ENCODE measurements around the gene ST3GAL4. TPM values are rescaled to one million over a fixed set of nuclear protein-coding genes. Genes with fewer than 3 reads are reported as not detected.
"Not testable (repeated sequence)": the region's sequence is repeated elsewhere in the genome, so short reads cannot be mapped to it uniquely, and the experiment has no call there.

ST3GAL4 gene
- total and polyA plus RNA-seq, 8 donors: 30.2 to 38.8 (median 34.6) TPM

DNA sequence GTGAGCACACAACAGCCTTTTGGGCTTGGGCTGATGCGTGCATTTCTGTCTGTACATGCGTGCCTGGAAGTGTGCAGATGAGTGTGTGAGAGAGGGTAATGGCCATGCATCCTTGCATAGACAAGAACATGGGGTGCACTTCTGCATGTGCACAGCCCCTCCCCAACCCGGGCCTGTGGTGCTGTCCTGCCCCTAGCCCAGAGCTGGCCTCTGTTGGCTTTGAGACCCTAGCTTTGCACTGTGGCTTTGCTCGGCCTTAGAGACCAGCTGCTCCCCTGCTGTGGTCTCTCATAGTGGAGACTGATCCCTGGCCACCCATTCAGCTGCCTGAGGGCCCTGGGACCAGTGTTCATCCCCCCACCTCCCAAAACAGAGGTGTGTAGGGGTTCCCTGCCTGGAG, 25.4 kb downstream of the ST3GAL4 start:
- Histone ChIP-seq H3K4me3 (no peak overlapping the region), H3K9me3 (no peaks in the 10 kb centered on the region), H3K4me1 (peaks cover 0 to 1% of the 10 kb centered on the region in 2 donors), H3K36me3 (no peaks in the 10 kb centered on the region), H3K27me3 (no peaks in the 10 kb centered on the region), H3K27ac (no peak overlapping the region)
- intact Hi-C loops (cut with DNase I): no loop called here
- DNase-seq (no peak), ATAC-seq (no peak)
- no peak for TF ChIP-seq CTCF (IDR thresholded peaks at IDR 0.05)

GRCh38 chr11:126381960-126382359, 26.5 kb downstream of the ST3GAL4 start:
- H3K4me3 ChIP-seq; H3K27ac ChIP-seq; intact Hi-C loops (cut with DNase I); H3K9me3 ChIP-seq; H3K27me3 ChIP-seq; DNase-seq; ATAC-seq; H3K36me3 ChIP-seq: not testable (repeated sequence)
- H3K4me1 ChIP-seq: peaks cover 0 to 12% of the 10 kb centered on the region in 2 donors

- H3K27ac ChIP-seq; H3K36me3 ChIP-seq; H3K9me3 ChIP-seq; H3K27me3 ChIP-seq; intact Hi-C loops (cut with DNase I); DNase-seq; H3K4me3 ChIP-seq: not testable (repeated sequence)
- peak; percentile 8 for ATAC-seq
- peaks cover 0 to 19% of the 10 kb centered on the region in 2 donors for H3K4me1 ChIP-seq
Measured at GRCh38 chr11:126382641-126383040, 27.2 kb downstream of the ST3GAL4 start.

GRCh38 chr11:126383339-126384335, 28.2 kb downstream of the ST3GAL4 start:
- H3K9me3 ChIP-seq: no peaks in the 10 kb centered on the region
- no peak for DNase-seq
- intact Hi-C loops (cut with DNase I): no loop called here
- no peaks in the 10 kb centered on the region for H3K27me3 ChIP-seq
- H3K27ac ChIP-seq: no peak overlapping the region
- H3K4me1 ChIP-seq: peaks cover 0 to 25% of the 10 kb centered on the region in 2 donors
- no peaks in the 10 kb centered on the region for H3K36me3 ChIP-seq
- TF ChIP-seq CTCF (IDR thresholded peaks at IDR 0.05): no peak
- no peak overlapping the region for H3K4me3 ChIP-seq
- ATAC-seq: no peak

DNA sequence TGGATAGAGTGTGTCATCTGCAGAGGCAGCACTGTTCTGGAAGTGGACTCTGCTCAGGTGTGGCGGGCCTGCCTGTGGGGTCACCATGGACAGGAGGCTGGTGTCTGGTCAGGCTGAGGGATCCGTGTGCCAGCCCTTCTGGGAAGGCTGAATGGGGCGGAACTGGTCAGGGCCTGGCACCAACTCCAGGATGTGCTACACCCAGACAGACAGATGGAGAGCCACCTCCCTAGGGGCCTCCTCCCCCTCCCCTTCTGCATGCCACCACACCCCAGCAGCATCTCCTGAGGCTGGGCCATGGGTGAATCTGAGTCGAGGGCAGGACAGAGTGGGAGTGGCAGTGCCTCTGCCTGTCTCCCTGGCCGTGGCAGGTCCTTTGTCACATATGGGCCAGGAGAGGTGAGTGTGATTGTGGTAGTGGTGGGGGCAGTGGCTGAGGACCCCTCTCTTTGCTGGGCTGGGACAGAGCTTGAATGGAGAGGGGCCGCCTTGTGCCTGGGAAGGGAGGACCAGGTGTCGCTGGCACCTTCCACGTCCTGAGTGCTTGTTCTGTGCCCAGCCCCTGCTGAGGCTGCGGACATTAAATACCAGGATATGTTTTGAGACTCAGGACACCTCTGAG, 29.1 kb downstream of the ST3GAL4 start:
- H3K4me3 ChIP-seq: no peak overlapping the region
- H3K9me3 ChIP-seq: no peaks in the 10 kb centered on the region
- H3K27ac ChIP-seq: no peak overlapping the region
- no peaks in the 10 kb centered on the region for H3K36me3 ChIP-seq
- no peak for DNase-seq
- TF ChIP-seq CTCF (IDR thresholded peaks at IDR 0.05): no peak
- ATAC-seq: no peak
- no peaks in the 10 kb centered on the region for H3K27me3 ChIP-seq
- peaks cover 0 to 25% of the 10 kb centered on the region in 2 donors for H3K4me1 ChIP-seq
- intact Hi-C loops (cut with DNase I): no loop called here

Measured in left lung (tissue), 10 donors.